ENCODE data around the gene HDGFL2. TPM values are rescaled to one million over a fixed set of nuclear protein-coding genes. Genes with fewer than 3 reads are reported as not detected.
A peak's percentile ranks its signal among the peaks of the same experiment; 100 is the strongest.

HDGFL2 gene
- total and polyA plus RNA-seq, 4 donors = 3.4 to 15.7 (median 14.1) TPM

- H3K9ac ChIP-seq (ENCODE audit: low read depth in 1 of 2, low read length in 2 of 2) = no peak overlapping the region
- peaks cover 18 to 71% (median 64%) of the 10 kb centered on the region in 4 donors for H3K4me1 ChIP-seq (ENCODE audit: control insufficient read depth in 4 of 4, insufficient read depth in 4 of 4, low read length in 3 of 4)
- peaks cover 0 to 14% (median 8%) of the 10 kb centered on the region in 4 donors for H3K36me3 ChIP-seq (ENCODE audit: control insufficient read depth in 4 of 4, insufficient read depth in 3 of 4, low read depth in 1 of 4, low read length in 3 of 4)
- peak overlapping the region; percentile 6 to 41 for H3K27ac ChIP-seq (ENCODE audit: low read depth in 1 of 2, low read length in 2 of 2)
- no peaks in the 10 kb centered on the region for H3K9me3 ChIP-seq (ENCODE audit: control insufficient read depth in 4 of 4, low read length in 3 of 4)
- 62% methylated on average over 11 of the region's 11 CpGs for WGBS
- H3K4me3 ChIP-seq (ENCODE audit: low read depth in 1 of 3, low read length in 3 of 3) = no peak overlapping the region
- no peak for DNase-seq (ENCODE audit: low spot score)
- no peak for TF ChIP-seq ATF3 (IDR thresholded peaks at IDR 0.05)
- TF ChIP-seq JUND (IDR thresholded peaks at IDR 0.05) = peak in 1 of 2 donors; percentile 32
- peak; percentile 89 to 91 for TF ChIP-seq HNF4A (conservative IDR thresholded peaks at IDR 0.05)
- no peak for TF ChIP-seq RAD21 (IDR thresholded peaks at IDR 0.05)
- TF ChIP-seq NR2F2 (IDR thresholded peaks at IDR 0.05) = peak; percentile 65
- peak; percentile 71 for TF ChIP-seq MAX (IDR thresholded peaks at IDR 0.05)
- TF ChIP-seq SP1 (IDR thresholded peaks at IDR 0.05) = peak; percentile 70
- TF ChIP-seq EGR1 (IDR thresholded peaks at IDR 0.05; ENCODE audit: low read depth in 2 of 2) = peak in 1 of 2 donors; percentile 45
- TF ChIP-seq RXRA (IDR thresholded peaks at IDR 0.05) = peak; percentile 75 to 82
- TF ChIP-seq REST (IDR thresholded peaks at IDR 0.05) = no peak
- no peak for TF ChIP-seq ZBTB33 (IDR thresholded peaks at IDR 0.05)
- TF ChIP-seq HNF4G (IDR thresholded peaks at IDR 0.05) = no peak
- H3K27me3 ChIP-seq (ENCODE audit: control insufficient read depth in 4 of 4, insufficient read depth in 4 of 4, low read length in 3 of 4) = no peaks in the 10 kb centered on the region
Observed at GRCh38 chr19:4521170-4521887, 49.2 kb downstream of the HDGFL2 start.

GRCh38 chr19:4521888-4522242, 49.8 kb downstream of the HDGFL2 start:
- Histone ChIP-seq H3K9ac (ENCODE audit: low read depth in 1 of 2, low read length in 2 of 2) (no peak overlapping the region), H3K4me3 (ENCODE audit: low read depth in 1 of 3, low read length in 3 of 3) (no peak overlapping the region), H3K36me3 (ENCODE audit: control insufficient read depth in 4 of 4, insufficient read depth in 3 of 4, low read depth in 1 of 4, low read length in 3 of 4) (peaks cover 0 to 16% (median 8%) of the 10 kb centered on the region in 4 donors), H3K27ac (ENCODE audit: low read depth in 1 of 2, low read length in 2 of 2) (peak overlapping the region; percentile 6 to 41), H3K9me3 (ENCODE audit: control insufficient read depth in 4 of 4, low read length in 3 of 4) (no peaks in the 10 kb centered on the region), H3K27me3 (ENCODE audit: control insufficient read depth in 4 of 4, insufficient read depth in 4 of 4, low read length in 3 of 4) (no peaks in the 10 kb centered on the region), H3K4me1 (ENCODE audit: control insufficient read depth in 4 of 4, insufficient read depth in 4 of 4, low read length in 3 of 4) (peaks cover 18 to 67% (median 62%) of the 10 kb centered on the region in 4 donors)
- no peak for DNase-seq (ENCODE audit: low spot score)
- 89% methylated on average over 5 of the region's 5 CpGs for WGBS
- TF ChIP-seq FOXA2 (IDR thresholded peaks at IDR 0.05) (no peak), HNF4G (IDR thresholded peaks at IDR 0.05) (no peak), FOXA1 (IDR thresholded peaks at IDR 0.05) (no peak)

All from liver (tissue), 9 donors.